Measurements from ENCODE around the gene CNGA3.

GRCh38 chr2:98441706-98442450, 95.6 kb downstream of the CNGA3 start:
- TF ChIP-seq CTCF (conservative IDR thresholded peaks at IDR 0.05; ENCODE audit: low read length) (no peak), EZH2phosphoT487 (IDR thresholded peaks at IDR 0.05; ENCODE audit: borderline replicate concordance) (no peak)
